ENCODE data around the gene MED10.

DNA sequence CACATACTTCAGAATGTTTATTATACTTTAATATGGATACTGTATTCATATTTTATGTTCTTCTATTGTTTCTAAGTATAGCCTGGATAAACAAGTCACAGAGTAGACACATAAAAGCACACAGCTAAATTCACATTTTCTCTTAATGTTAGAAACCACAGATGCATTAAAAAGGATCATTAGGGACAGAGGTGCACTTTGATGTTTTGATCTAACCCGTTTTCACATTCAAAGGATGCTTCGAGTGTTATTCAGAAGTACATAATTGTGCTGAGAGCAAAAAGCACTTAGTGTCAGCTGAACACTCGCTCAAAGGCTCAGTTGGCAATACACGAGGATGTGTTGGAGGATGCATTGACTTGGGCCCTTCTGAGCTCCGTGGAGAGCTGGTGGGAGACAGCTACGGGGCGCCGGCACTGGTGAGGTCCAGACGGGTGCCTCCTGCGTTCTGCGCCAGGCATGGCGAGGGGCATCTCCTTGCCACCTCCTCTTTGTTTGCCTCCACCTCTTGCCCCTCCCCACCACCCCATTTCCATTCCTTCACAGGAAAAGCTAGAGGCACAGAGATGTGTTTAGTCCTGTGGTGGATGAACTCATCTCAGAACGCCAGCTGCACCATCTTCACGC is 35.5 kb downstream of the MED10 start:
- TF ChIP-seq, protein P1, sequence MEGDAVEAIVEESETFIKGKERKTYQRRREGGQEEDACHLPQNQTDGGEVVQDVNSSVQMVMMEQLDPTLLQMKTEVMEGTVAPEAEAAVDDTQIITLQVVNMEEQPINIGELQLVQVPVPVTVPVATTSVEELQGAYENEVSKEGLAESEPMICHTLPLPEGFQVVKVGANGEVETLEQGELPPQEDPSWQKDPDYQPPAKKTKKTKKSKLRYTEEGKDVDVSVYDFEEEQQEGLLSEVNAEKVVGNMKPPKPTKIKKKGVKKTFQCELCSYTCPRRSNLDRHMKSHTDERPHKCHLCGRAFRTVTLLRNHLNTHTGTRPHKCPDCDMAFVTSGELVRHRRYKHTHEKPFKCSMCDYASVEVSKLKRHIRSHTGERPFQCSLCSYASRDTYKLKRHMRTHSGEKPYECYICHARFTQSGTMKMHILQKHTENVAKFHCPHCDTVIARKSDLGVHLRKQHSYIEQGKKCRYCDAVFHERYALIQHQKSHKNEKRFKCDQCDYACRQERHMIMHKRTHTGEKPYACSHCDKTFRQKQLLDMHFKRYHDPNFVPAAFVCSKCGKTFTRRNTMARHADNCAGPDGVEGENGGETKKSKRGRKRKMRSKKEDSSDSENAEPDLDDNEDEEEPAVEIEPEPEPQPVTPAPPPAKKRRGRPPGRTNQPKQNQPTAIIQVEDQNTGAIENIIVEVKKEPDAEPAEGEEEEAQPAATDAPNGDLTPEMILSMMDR (conservative IDR thresholded peaks at IDR 0.05), result no peak
- TF ChIP-seq ZFX (IDR thresholded peaks at IDR 0.05), result no peak
